HepG2 (cell line): Measurements from ENCODE around the gene GRIFIN. TPM values are rescaled to one million over a fixed set of nuclear protein-coding genes. Genes with fewer than 3 reads are reported as not detected.

Source experiments
- ADNP ChIP-seq: sonication (generic); formaldehyde crosslinking; IDR thresholded peaks from 2 replicates; pipeline ENCODE4 v1.4.0; 2020; ENCODE audit warnings: missing genetic modification reagents
- ARID5B ChIP-seq: IDR thresholded peaks from 2 replicates; pipeline ENCODE4 v1.4.0; 2020; ENCODE audit warnings: mild to moderate bottlenecking, missing genetic modification reagents
- BCLAF1 ChIP-seq: fragments of 450-650 bp; IDR thresholded peaks from 2 replicates; pipeline ENCODE4 v1.6.1; 2017; ENCODE audit warnings: mild to moderate bottlenecking
- CHD4 ChIP-seq: fragments of 200-600 bp; sonication (generic); IDR thresholded peaks from 2 replicates; pipeline ENCODE4 v1.7.0; 2017; ENCODE audit warnings: mild to moderate bottlenecking, low read length, borderline replicate concordance
- ESRRA ChIP-seq: sonication (generic); formaldehyde crosslinking; IDR thresholded peaks from 2 replicates; pipeline ENCODE4 v1.5.1; 2020; ENCODE audit warnings: mild to moderate bottlenecking, low read depth, missing genetic modification reagents
- FOSL2 ChIP-seq: sonication (generic); formaldehyde crosslinking; IDR thresholded peaks from 2 replicates; pipeline ENCODE4 v1.4.0; 2020; ENCODE audit warnings: missing genetic modification reagents
- MNT ChIP-seq: fragments of 450-650 bp; IDR thresholded peaks from 2 replicates; pipeline ENCODE4 v1.6.1; 2016
- NCOA5 ChIP-seq: sonication (generic); formaldehyde crosslinking; IDR thresholded peaks from 2 replicates; pipeline ENCODE4 v1.4.0; 2020; ENCODE audit warnings: missing genetic modification reagents
- RFX1 ChIP-seq: fragments of 450-650 bp; IDR thresholded peaks from 2 replicates; pipeline ENCODE4 v1.6.1; 2017
- SNAPC2 ChIP-seq: sonication (generic); formaldehyde crosslinking; IDR thresholded peaks from 2 replicates; pipeline ENCODE4 v1.8.1; 2022; ENCODE audit warnings: mild to moderate bottlenecking, missing genetic modification reagents
- TCF7L2 ChIP-seq: IDR thresholded peaks from 2 replicates; pipeline ENCODE4 v1.6.1; 2011; ENCODE audit warnings: mild to moderate bottlenecking, low read depth, low read length, moderate library complexity
- ZHX1 ChIP-seq: sonication (generic); formaldehyde crosslinking; IDR thresholded peaks from 2 replicates; pipeline ENCODE4 v1.8.1; 2022; ENCODE audit warnings: low read depth, mild to moderate bottlenecking, missing genetic modification reagents
- ZNF296 ChIP-seq: sonication (generic); formaldehyde crosslinking; conservative IDR thresholded peaks from 2 replicates; pipeline ENCODE4 v1.5.0; 2020; ENCODE audit warnings: mild to moderate bottlenecking, missing genetic modification reagents
- ZNF772 ChIP-seq: sonication (generic); formaldehyde crosslinking; IDR thresholded peaks from 2 replicates; pipeline ENCODE4 v1.5.0; 2020; ENCODE audit warnings: mild to moderate bottlenecking, missing genetic modification reagents
- ZXDC ChIP-seq: sonication (generic); formaldehyde crosslinking; IDR thresholded peaks from 2 replicates; pipeline ENCODE4 v1.5.0; 2020; ENCODE audit warnings: mild to moderate bottlenecking, missing genetic modification reagents
- polyA plus RNA-seq, 8 experiments: library from polyadenylated mRNA; depleted of rRNA in 3 of 8; stranded (reverse) in 7 of 8; unstranded in 1 of 8; fragments of >200 nt; fragmentation: Illumina TruSeq in 4 of 8; extraction: Trizol in 4 of 8; gene quantifications; 2 replicates each; pipeline versions ENCODE4 v1.2.1 to v1.2.3, GENCODE V29; 2011 to 2016; ENCODE audit warnings: low read depth in 4 of 8, missing spikeins in 1 of 8, mixed read lengths in 1 of 8; ENCODE audit not compliant: insufficient read depth in 1 of 8
- total RNA-seq, 5 experiments: library from RNA; depleted of rRNA; stranded (reverse); fragments of >200 nt; fragmentation: Illumina TruSeq; extraction: Trizol; gene quantifications; 2 replicates each; pipeline ENCODE4 v1.2.3, GENCODE V29; 2016; ENCODE audit warnings: low read depth in 1 of 5

GRIFIN gene
- total and polyA plus RNA-seq, 2 of the 13 experiments (the other 11 are each of a cell fraction or from before 2014, with no cell fraction given): not detected

- peak; percentile 60 for TF ChIP-seq ARID5B (CRISPR knock-in tag)
- TF ChIP-seq ESRRA: no peak
- no peak for TF ChIP-seq BCLAF1
- TF ChIP-seq CHD4: no peak
- no peak for TF ChIP-seq MNT
- TF ChIP-seq ZNF772: no peak
- TF ChIP-seq RFX1: no peak
- no peak for TF ChIP-seq ZHX1
- no peak for TF ChIP-seq ZXDC (CRISPR knock-in tag)
- TF ChIP-seq ZNF296 (CRISPR knock-in tag): no peak
- 0 out of 2 replicates have a peak, but pooled peaks have one; percentile 31 for TF ChIP-seq FOSL2 (CRISPR knock-in tag)
- TF ChIP-seq ADNP (CRISPR knock-in tag): no peak
- TF ChIP-seq NCOA5: no peak
- 0 out of 2 replicates have a peak, but pooled peaks have one; percentile 41 for TF ChIP-seq SNAPC2 (CRISPR knock-in tag)
- TF ChIP-seq TCF7L2: no peak
These were observed 34.9 kb upstream of the GRIFIN start (continued) for GRCh38 chr7:2510909-2511768.
